Measurements from ENCODE around the gene ACY1. TPM values are rescaled to one million over a fixed set of nuclear protein-coding genes. Genes with fewer than 3 reads are reported as not detected.

ACY1 gene
- total RNA-seq, 4 donors from 2014 or later, result 20.2 to 42.7 (median 33.6) TPM

- H3K27me3 ChIP-seq, result peaks cover 0 to 7% (median 0%) of the 10 kb centered on the region in 4 donors
Observed at GRCh38 chr3:51999846-52000245, 16.5 kb downstream of the ACY1 start.

GRCh38 chr3:52001443-52001974 is 18.2 kb downstream of the ACY1 start:
- TF ChIP-seq POLR2A (IDR thresholded peaks at IDR 0.05), result no peak
- TF ChIP-seq, protein P1, sequence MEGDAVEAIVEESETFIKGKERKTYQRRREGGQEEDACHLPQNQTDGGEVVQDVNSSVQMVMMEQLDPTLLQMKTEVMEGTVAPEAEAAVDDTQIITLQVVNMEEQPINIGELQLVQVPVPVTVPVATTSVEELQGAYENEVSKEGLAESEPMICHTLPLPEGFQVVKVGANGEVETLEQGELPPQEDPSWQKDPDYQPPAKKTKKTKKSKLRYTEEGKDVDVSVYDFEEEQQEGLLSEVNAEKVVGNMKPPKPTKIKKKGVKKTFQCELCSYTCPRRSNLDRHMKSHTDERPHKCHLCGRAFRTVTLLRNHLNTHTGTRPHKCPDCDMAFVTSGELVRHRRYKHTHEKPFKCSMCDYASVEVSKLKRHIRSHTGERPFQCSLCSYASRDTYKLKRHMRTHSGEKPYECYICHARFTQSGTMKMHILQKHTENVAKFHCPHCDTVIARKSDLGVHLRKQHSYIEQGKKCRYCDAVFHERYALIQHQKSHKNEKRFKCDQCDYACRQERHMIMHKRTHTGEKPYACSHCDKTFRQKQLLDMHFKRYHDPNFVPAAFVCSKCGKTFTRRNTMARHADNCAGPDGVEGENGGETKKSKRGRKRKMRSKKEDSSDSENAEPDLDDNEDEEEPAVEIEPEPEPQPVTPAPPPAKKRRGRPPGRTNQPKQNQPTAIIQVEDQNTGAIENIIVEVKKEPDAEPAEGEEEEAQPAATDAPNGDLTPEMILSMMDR (IDR thresholded peaks at IDR 0.05), result peak; percentile 85 to 94 (median 90)
- H3K36me3 ChIP-seq, result no peaks in the 10 kb centered on the region
- intact Hi-C loops (cut with DNase I), result loop anchor here (5.0 kb wide), 3 partner anchors 51 to 141 kb away; no protein-coding TSS in a partner anchor
- H3K4me1 ChIP-seq, result peaks cover 13 to 44% (median 30%) of the 10 kb centered on the region in 3 donors
- no peak for DNase-seq
- H3K9me3 ChIP-seq, result no peaks in the 10 kb centered on the region
- WGBS, 2 donors, result 0 to 2% methylated on average over 8 to 14 of the region's 18 CpGs
- H3K4me3 ChIP-seq, result no peak overlapping the region
- peaks cover 0 to 7% (median 0%) of the 10 kb centered on the region in 4 donors for H3K27me3 ChIP-seq
- no peak overlapping the region for H3K27ac ChIP-seq

More at GRCh38 chr3:51999846-52000245, 16.5 kb downstream of the ACY1 start:
- no peak overlapping the region for H3K4me3 ChIP-seq
- peaks cover 0 to 1% (median 0%) of the 10 kb centered on the region in 3 donors for H3K36me3 ChIP-seq
- H3K9me3 ChIP-seq, result no peaks in the 10 kb centered on the region
- intact Hi-C loops (cut with DNase I), result loop anchor here (5.0 kb wide), 3 partner anchors 52 to 142 kb away; no protein-coding TSS in a partner anchor
- no peak for DNase-seq
- TF ChIP-seq POLR2A (IDR thresholded peaks at IDR 0.05), result no peak
- TF ChIP-seq, protein P1 (IDR thresholded peaks at IDR 0.05), result no peak
- peaks cover 1 to 39% (median 17%) of the 10 kb centered on the region in 3 donors for H3K4me1 ChIP-seq
- H3K27ac ChIP-seq, result no peak overlapping the region
- 80 to 100% methylated on average over 1 to 2 of the region's 2 CpGs for WGBS, 2 donors

- no peaks in the 10 kb centered on the region for H3K9me3 ChIP-seq
- no peak overlapping the region for H3K4me3 ChIP-seq
- H3K27me3 ChIP-seq, result peaks cover 0 to 7% (median 0%) of the 10 kb centered on the region in 4 donors
- no peak for DNase-seq
- 56 to 63% methylated on average over 2 to 3 of the region's 6 CpGs for WGBS, 2 donors
- H3K27ac ChIP-seq, result no peak overlapping the region
- TF ChIP-seq, protein P1 (IDR thresholded peaks at IDR 0.05), result no peak
- TF ChIP-seq POLR2A (IDR thresholded peaks at IDR 0.05), result no peak
- intact Hi-C loops (cut with DNase I), result loop anchor here (5.0 kb wide), 3 partner anchors 50 to 140 kb away; no protein-coding TSS in a partner anchor
- no peaks in the 10 kb centered on the region for H3K36me3 ChIP-seq
- peaks cover 13 to 41% (median 30%) of the 10 kb centered on the region in 3 donors for H3K4me1 ChIP-seq
Observed at GRCh38 chr3:52002748-52003147, 19.4 kb downstream of the ACY1 start.

DNA sequence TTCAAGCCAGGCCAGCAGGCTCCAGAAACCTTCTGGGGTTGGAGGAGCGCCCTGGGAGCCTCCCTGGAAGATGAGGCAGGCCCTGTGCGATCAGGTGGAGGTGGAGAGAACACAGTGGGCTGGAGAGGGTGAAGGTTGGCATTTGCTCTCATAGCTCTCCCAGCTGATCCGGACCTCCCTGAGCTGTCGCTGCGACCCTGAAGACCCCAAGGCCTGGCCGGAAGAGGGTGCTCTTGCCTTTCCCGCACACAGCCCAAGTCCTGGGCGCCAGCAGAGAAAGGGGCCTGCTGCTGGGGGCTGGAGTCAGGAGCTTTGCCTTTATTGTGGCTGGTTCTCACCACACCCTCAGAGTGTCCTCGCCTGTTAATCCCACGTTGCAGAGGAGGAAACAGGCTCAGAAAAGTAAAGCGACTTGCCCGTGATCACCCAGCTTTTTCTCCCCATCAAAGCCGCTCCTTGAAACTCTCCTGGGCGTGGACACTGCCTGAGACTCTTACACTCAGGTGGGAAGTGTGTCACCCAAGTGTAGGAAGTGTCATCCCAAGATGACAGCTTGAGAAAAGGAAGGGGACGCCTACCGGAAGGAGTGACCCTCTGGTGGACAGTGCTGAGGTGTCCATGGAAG is 20.9 kb downstream of the ACY1 start:
- H3K27me3 ChIP-seq, result no peaks in the 10 kb centered on the region
- peaks cover 13 to 35% (median 30%) of the 10 kb centered on the region in 3 donors for H3K4me1 ChIP-seq
- intact Hi-C loops (cut with DNase I), result loop anchor here (5.0 kb wide), 3 partner anchors 48 to 138 kb away; no protein-coding TSS in a partner anchor
- H3K36me3 ChIP-seq, result no peaks in the 10 kb centered on the region
- H3K27ac ChIP-seq, result peak overlapping the region in 2 of 4 donors; percentile 22 to 32
- no peak for DNase-seq
- no peak for TF ChIP-seq POLR2A (IDR thresholded peaks at IDR 0.05)
- TF ChIP-seq, protein P1 (IDR thresholded peaks at IDR 0.05), result peak in 5 of 6 experiments; percentile 32 to 51 (median 40)
- no peaks in the 10 kb centered on the region for H3K9me3 ChIP-seq
- 49 to 51% methylated on average over 8 to 9 of the region's 16 CpGs for WGBS, 2 donors
- no peak overlapping the region for H3K4me3 ChIP-seq

DNA sequence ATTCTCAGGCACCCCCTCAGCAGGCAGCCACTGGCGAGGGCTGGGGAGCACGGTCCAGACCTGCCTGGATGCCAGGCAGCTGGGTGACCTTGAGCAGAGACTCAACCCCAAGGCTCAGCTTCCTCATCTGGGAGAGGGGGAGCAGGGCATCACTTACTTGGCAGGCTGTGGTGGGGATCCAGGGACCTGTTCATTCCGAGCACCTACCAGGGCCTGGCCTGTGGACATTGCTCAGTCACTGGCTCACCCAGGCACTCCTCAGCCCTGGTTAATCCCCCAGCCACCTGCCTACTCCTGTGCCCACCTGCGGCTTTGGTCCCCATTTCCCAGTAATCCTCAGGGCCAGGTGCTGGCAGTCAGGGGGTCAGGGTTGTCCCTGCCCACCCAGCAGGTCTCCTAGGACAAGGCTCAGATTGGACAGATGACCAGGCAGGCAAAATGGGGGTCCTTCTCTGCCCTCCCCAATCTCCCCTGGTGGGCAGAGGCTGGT is 21.6 kb downstream of the ACY1 start:
- DNase-seq, result no peak
- Histone ChIP-seq H3K4me1 (peaks cover 13 to 35% (median 30%) of the 10 kb centered on the region in 3 donors), H3K27ac (peak overlapping the region in 2 of 4 donors; percentile 26 to 32), H3K27me3 (no peaks in the 10 kb centered on the region), H3K4me3 (no peak overlapping the region), H3K9me3 (no peaks in the 10 kb centered on the region), H3K36me3 (no peaks in the 10 kb centered on the region)
- intact Hi-C loops (cut with DNase I), result loop anchor here (5.0 kb wide), 3 partner anchors 47 to 137 kb away; no protein-coding TSS in a partner anchor
- 69% methylated on average over 2 of the region's 4 CpGs; no CpG with 5 or more reads in 1 of the 2 donors for WGBS, 2 donors
- no peak for TF ChIP-seq POLR2A (IDR thresholded peaks at IDR 0.05)
- TF ChIP-seq, protein P1 (IDR thresholded peaks at IDR 0.05), result no peak

Measured in esophagus squamous epithelium (tissue), 5 donors.